ENCODE results near the gene PPIG. TPM values are rescaled to one million over a fixed set of nuclear protein-coding genes. Genes with fewer than 3 reads are reported as not detected.
"Not testable (repeated sequence)": the region's sequence is repeated elsewhere in the genome, so short reads cannot be mapped to it uniquely, and the experiment has no call there.

The PPIG gene
- total RNA-seq, 2 donors from 2014 or later = 46.1 to 55.2 TPM

DNA sequence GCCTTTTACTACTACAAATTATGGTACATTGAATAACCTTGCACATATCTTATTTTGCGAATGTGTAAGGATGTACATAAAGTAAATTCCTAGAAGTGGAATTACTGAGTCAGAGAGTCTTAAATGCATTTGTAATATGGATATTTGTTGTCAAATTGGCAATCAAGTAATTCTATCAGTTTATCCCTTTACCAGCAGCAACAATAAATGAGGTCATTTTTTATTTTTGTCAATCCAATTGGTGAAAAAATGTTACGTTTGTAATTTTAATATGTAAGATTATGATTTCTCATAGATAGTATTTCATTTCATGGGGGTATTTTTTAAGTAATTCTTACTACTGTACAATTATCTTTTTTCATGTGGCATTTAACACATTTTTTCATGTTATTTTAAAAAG lies 14.8 kb downstream of the PPIG start:
- H3K4me1 ChIP-seq = no peaks in the 10 kb centered on the region
- no peak for DNase-seq
- TF ChIP-seq CTCF (IDR thresholded peaks at IDR 0.05) = no peak
- no peak overlapping the region for H3K9ac ChIP-seq (ENCODE audit: low read depth in 2 of 2, low read length in 2 of 2)
- no peaks in the 10 kb centered on the region for H3K36me3 ChIP-seq
- H3K4me3 ChIP-seq = no peak overlapping the region
- H3K27ac ChIP-seq = no peak overlapping the region
- intact Hi-C loops (cut with DNase I) = no loop called here
- H3K9me3 ChIP-seq = no peaks in the 10 kb centered on the region
- no peaks in the 10 kb centered on the region for H3K27me3 ChIP-seq

- H3K36me3 ChIP-seq = no peaks in the 10 kb centered on the region
- no peak overlapping the region for H3K9ac ChIP-seq (ENCODE audit: low read depth in 2 of 2, low read length in 2 of 2)
- intact Hi-C loops (cut with DNase I) = no loop called here
- H3K27ac ChIP-seq = no peak overlapping the region
- no peak overlapping the region for H3K4me3 ChIP-seq
- no peak for TF ChIP-seq CTCF (IDR thresholded peaks at IDR 0.05)
- H3K27me3 ChIP-seq = no peaks in the 10 kb centered on the region
- no peak for DNase-seq
- H3K4me1 ChIP-seq = no peaks in the 10 kb centered on the region
- H3K9me3 ChIP-seq = no peaks in the 10 kb centered on the region
Measured at GRCh38 chr2:169599568-169599967, 15.4 kb downstream of the PPIG start.

DNA sequence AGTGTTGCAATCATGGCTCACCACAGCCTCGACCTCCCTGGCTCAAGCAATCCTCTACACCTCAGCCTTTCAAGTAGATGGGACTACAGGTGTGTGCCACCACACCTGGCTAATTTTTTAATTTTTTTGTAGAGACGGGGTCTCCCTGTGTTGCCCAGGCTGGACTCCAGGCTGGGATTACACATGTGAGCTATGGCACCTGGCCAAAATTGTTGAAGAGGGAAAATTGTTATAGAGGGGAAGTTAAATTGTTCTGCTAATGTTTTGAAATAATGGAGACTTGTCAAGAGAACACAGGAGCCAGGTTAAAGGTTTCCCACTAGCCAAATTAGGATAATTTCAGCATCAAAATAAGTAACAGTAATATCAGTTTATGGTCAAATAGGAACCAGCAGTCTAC lies 25.1 kb downstream of the PPIG start:
- no peaks in the 10 kb centered on the region for H3K9me3 ChIP-seq
- peaks cover 8% of the 10 kb centered on the region for H3K36me3 ChIP-seq
- no peak overlapping the region for H3K27ac ChIP-seq
- no peak for TF ChIP-seq CTCF (IDR thresholded peaks at IDR 0.05)
- no peak for DNase-seq
- H3K9ac ChIP-seq (ENCODE audit: low read depth in 2 of 2, low read length in 2 of 2) = no peak overlapping the region
- no peak overlapping the region for H3K4me3 ChIP-seq
- no peaks in the 10 kb centered on the region for H3K27me3 ChIP-seq
- intact Hi-C loops (cut with DNase I) = no loop called here
- no peaks in the 10 kb centered on the region for H3K4me1 ChIP-seq

DNA sequence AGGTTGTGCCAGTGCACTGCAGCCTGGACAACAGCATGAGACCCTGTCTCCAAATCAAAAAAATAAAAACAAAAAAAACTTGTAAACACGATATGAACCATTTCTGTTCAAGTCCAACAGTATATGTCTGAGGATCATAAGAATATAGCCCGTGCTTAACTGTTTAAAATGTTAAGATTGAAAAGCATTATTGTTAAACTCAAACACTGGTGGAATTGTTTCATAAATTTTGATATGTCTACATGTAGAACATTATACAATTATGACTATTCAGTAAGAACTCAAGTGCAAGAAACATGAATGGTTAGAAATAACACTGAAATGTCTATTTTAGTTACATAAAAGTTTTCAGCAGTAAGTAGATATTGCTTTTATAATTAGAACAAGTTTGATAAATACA lies 29.7 kb downstream of the PPIG start:
- H3K36me3 ChIP-seq = peaks cover 3% of the 10 kb centered on the region
- no peaks in the 10 kb centered on the region for H3K4me1 ChIP-seq
- intact Hi-C loops (cut with DNase I) = no loop called here
- H3K27me3 ChIP-seq = no peaks in the 10 kb centered on the region
- no peak overlapping the region for H3K4me3 ChIP-seq
- TF ChIP-seq CTCF (IDR thresholded peaks at IDR 0.05) = no peak
- H3K9me3 ChIP-seq = no peaks in the 10 kb centered on the region
- no peak overlapping the region for H3K9ac ChIP-seq (ENCODE audit: low read depth in 2 of 2, low read length in 2 of 2)
- H3K27ac ChIP-seq = no peak overlapping the region
- DNase-seq = no peak

GRCh38 chr2:169615982-169616381 lies 31.8 kb downstream of the PPIG start:
- H3K27ac ChIP-seq; H3K27me3 ChIP-seq; H3K9ac ChIP-seq (ENCODE audit: low read depth in 2 of 2, low read length in 2 of 2); H3K4me3 ChIP-seq; DNase-seq; H3K36me3 ChIP-seq; H3K4me1 ChIP-seq; intact Hi-C loops (cut with DNase I); H3K9me3 ChIP-seq: not testable (repeated sequence)

DNA sequence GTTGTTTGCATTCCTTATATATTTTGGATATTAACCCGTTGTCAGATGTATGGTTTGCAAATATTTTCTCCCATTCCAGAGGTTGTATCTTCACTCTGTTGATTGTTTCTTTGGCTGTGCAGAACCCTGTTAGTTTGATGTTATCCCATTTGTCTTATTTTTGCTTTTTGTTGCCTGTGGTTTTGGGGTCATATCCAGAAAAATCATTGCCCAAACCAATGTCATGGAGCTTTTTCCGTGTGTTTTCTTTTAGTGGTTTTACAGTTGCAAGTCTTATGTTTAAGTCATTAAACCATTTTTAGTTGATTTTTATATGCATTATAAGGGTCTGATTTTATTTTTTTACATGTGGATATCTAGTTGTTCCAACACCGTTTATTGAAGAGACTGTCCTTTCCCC lies 35.8 kb downstream of the PPIG start:
- H3K4me1 ChIP-seq = no peaks in the 10 kb centered on the region
- no peak overlapping the region for H3K9ac ChIP-seq (ENCODE audit: low read depth in 2 of 2, low read length in 2 of 2)
- H3K4me3 ChIP-seq = no peak overlapping the region
- no peak for DNase-seq
- no peaks in the 10 kb centered on the region for H3K36me3 ChIP-seq
- no peak for TF ChIP-seq CTCF (IDR thresholded peaks at IDR 0.05)
- H3K27ac ChIP-seq = no peak overlapping the region
- intact Hi-C loops (cut with DNase I) = no loop called here
- H3K27me3 ChIP-seq = no peaks in the 10 kb centered on the region
- H3K9me3 ChIP-seq = no peaks in the 10 kb centered on the region
